Measurements from ENCODE around the gene B3GNT4.

GRCh38 chr12:122166422-122167349 lies 36.8 kb upstream of the B3GNT4 start:
- no peak for TF ChIP-seq POLR2AphosphoS5 (IDR thresholded peaks at IDR 0.05; ENCODE audit: borderline replicate concordance, low read depth, low read length)
- TF ChIP-seq EZH2 (IDR thresholded peaks at IDR 0.05): no peak
- TF ChIP-seq FOXP2 (optimal IDR thresholded peaks at IDR 0.05; ENCODE audit: control extremely low read depth, extremely low read length, insufficient read depth): no peak
